Uterus (tissue), 2 donors: Measurements from ENCODE around the gene VAPA.

Experiments
- POLR2A ChIP-seq, 2 donors: fragments of 450-650 bp; IDR thresholded peaks; one replicate each; pipeline ENCODE4 v1.6.1; 2016; ENCODE audit warnings: antibody characterized with exemption in 2 of 2, mild to moderate bottlenecking in 1 of 2, moderate library complexity in 1 of 2
- TF ChIP-seq, protein P1 (sequence below), 4 experiments: fragments of 200-600 bp in 2 of 4; fragments of 450-650 bp in 2 of 4; sonication (generic) in 2 of 4; IDR thresholded peaks; one replicate each; pipeline ENCODE4 v1.5.1; 2016 to 2019; ENCODE audit warnings: antibody characterized with exemption in 4 of 4, mild to moderate bottlenecking in 2 of 4, moderate library complexity in 1 of 4

DNA sequence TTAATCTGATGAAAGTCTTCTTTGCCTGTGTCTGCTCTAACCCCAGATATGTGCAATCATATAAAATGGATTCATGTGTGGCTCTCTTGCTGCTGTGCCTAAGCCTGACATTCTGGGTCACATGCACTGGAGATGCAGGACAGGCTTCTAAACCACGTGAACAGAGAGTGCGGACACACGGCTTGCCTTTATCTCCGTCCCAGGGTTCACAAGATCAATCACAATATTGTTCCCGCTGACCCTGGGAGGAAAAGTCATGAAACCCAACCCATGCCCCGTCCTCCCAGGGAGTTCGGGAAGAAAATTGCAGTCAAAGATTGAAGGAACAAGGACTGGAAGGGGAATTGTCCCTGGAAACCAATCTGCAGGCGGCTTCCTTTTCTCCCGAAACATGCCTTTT lies 74.8 kb downstream of the VAPA start:
- no peak for TF ChIP-seq POLR2A (IDR thresholded peaks at IDR 0.05)
- TF ChIP-seq, protein P1, sequence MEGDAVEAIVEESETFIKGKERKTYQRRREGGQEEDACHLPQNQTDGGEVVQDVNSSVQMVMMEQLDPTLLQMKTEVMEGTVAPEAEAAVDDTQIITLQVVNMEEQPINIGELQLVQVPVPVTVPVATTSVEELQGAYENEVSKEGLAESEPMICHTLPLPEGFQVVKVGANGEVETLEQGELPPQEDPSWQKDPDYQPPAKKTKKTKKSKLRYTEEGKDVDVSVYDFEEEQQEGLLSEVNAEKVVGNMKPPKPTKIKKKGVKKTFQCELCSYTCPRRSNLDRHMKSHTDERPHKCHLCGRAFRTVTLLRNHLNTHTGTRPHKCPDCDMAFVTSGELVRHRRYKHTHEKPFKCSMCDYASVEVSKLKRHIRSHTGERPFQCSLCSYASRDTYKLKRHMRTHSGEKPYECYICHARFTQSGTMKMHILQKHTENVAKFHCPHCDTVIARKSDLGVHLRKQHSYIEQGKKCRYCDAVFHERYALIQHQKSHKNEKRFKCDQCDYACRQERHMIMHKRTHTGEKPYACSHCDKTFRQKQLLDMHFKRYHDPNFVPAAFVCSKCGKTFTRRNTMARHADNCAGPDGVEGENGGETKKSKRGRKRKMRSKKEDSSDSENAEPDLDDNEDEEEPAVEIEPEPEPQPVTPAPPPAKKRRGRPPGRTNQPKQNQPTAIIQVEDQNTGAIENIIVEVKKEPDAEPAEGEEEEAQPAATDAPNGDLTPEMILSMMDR (IDR thresholded peaks at IDR 0.05): no peak
